AG04450 (cell line): ENCODE results near the gene HECTD4. TPM values are rescaled to one million over a fixed set of nuclear protein-coding genes. Genes with fewer than 3 reads are reported as not detected.

Experiments used
- CTCF ChIA-PET: fragments of 300-600, 350-600 bp; formaldehyde crosslinking; extraction: SDS; loops from one replicate; lab custom pipeline; 2022; ENCODE audit warnings: antibody characterized with exemption, inconsistent platforms; lab: Charles Lee
- POLR2A ChIA-PET: fragments of 350-600 bp; formaldehyde crosslinking; extraction: SDS; loops from one replicate; lab custom pipeline; 2021; ENCODE audit warnings: antibody characterized with exemption, inconsistent platforms; lab: Yijun Ruan, JAX
- DNase-seq: peaks from one replicate; pipeline ENCODE4 v3.0.0-alpha.2; 2011; ENCODE audit warnings: low read depth, low spot score
- H3K27ac ChIP-seq: one replicate; pipeline ENCODE4 v1.5.1; 2012; ENCODE audit warnings: low read depth, low read length, control low read depth
- H3K27me3 ChIP-seq: one replicate; pipeline ENCODE4 v1.6.0; 2012; ENCODE audit warnings: low read length; ENCODE audit not compliant: control insufficient read depth, insufficient read depth
- H3K4me3 ChIP-seq: 2 replicates; pipeline ENCODE4 v1.5.1; 2011; ENCODE audit warnings: mild to moderate bottlenecking, low read depth, low read length, control low read depth
- H3K9me3 ChIP-seq: 2 replicates; pipeline ENCODE4 v1.5.1; 2012; ENCODE audit warnings: low read length; ENCODE audit not compliant: control insufficient read depth, insufficient read depth
- CTCF ChIP-seq: IDR thresholded peaks from 2 replicates; pipeline ENCODE4 v1.5.1; 2011; ENCODE audit warnings: low read depth, low read length, control low read depth, inconsistent platforms
- polyA plus RNA-seq: library from polyadenylated mRNA; depleted of rRNA; stranded (reverse); fragments of >200 nt; gene quantifications from 2 replicates; pipeline ENCODE4 v1.2.3, GENCODE V29; 2011

HECTD4 gene
- polyA plus RNA-seq, 1 experiment: 8.6 TPM

DNA sequence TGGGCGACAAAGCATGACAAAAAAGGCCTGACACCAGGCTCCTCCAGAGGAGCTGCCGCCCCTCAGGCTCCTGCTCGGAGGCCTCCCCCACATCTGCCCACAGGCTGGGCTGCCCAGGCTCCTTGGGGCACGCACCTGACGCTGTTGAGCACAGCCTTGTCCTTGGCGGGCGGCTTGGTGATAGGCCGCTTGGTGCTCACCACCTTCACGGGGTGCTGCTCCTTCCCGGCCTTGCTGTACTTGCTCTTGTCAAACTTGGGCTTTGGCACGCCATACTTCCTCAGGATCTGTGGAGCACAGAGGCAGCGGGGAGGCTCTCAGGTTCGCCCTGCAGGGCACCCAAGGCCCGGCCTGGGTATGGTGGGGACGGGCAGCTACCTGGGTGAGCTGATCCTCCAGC is 203.4 kb downstream of the HECTD4 start:
- H3K4me3 ChIP-seq: no peak overlapping the region
- no peaks in the 10 kb centered on the region for H3K27me3 ChIP-seq
- POLR2A ChIA-PET: no interaction called here
- DNase-seq: no peak
- H3K9me3 ChIP-seq: no peaks in the 10 kb centered on the region; the same call in 1 of the 2 replicates
- H3K27ac ChIP-seq: no peak overlapping the region
- TF ChIP-seq CTCF: no peak
- CTCF ChIA-PET: no interaction called here

- Histone ChIP-seq H3K9me3 (no peaks in the 10 kb centered on the region; the same call in 1 of the 2 replicates), H3K27ac (no peak overlapping the region), H3K27me3 (no peaks in the 10 kb centered on the region), H3K4me3 (no peak overlapping the region)
- ChIA-PET CTCF (interaction anchor here (0.6 kb wide), 1 partner anchor 21 kb away, joined by 3 read pairs; no protein-coding TSS in a partner anchor), POLR2A (no interaction called here)
- DNase-seq: no peak
- no peak for TF ChIP-seq CTCF
These were observed 205.8 kb downstream of the HECTD4 start for GRCh38 chr12:112176321-112177010.

GRCh38 chr12:112175361-112176155 is 206.7 kb downstream of the HECTD4 start:
- ChIA-PET CTCF (interaction anchor here (0.6 kb wide), 1 partner anchor 22 kb away, joined by 3 read pairs; no protein-coding TSS in a partner anchor), POLR2A (no interaction called here)
- Histone ChIP-seq H3K27ac (no peak overlapping the region), H3K27me3 (no peaks in the 10 kb centered on the region), H3K4me3 (no peak overlapping the region), H3K9me3 (no peaks in the 10 kb centered on the region; the same call in 1 of the 2 replicates)
- no peak for TF ChIP-seq CTCF
- no peak for DNase-seq

GRCh38 chr12:112172556-112173324 is 209.5 kb downstream of the HECTD4 start:
- POLR2A ChIA-PET: no interaction called here
- no peak overlapping the region for H3K27ac ChIP-seq
- no peaks in the 10 kb centered on the region for H3K9me3 ChIP-seq
- CTCF ChIA-PET: no interaction called here
- TF ChIP-seq CTCF: no peak
- no peak for DNase-seq
- no peak overlapping the region for H3K4me3 ChIP-seq
- no peaks in the 10 kb centered on the region for H3K27me3 ChIP-seq
